ENCODE measurements around the gene PTK7.
"Not testable (repeated sequence)": the region's sequence is repeated elsewhere in the genome, so short reads cannot be mapped to it uniquely, and the experiment has no call there.

DNA sequence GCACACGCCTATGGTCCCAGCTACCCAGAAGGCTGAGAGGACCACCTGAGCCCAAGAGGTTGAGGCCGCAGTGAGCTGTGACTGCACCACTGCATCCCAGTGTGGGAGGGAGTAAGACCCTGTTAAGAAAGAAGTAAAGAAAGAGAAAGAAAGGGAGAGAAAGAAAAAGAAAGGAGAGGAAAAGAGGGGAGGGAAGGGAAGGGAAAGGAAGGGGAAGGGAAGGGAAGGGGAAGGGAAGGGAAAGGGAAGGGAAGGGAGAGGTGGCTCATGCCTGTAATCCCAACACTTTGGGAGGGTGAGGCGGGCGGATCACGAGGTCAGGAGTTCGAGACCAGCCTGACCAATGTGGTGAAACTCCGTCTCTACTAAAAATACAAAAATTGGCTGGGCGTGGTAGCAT, 34.6 kb upstream of the PTK7 start:
- TF ChIP-seq, protein P1, sequence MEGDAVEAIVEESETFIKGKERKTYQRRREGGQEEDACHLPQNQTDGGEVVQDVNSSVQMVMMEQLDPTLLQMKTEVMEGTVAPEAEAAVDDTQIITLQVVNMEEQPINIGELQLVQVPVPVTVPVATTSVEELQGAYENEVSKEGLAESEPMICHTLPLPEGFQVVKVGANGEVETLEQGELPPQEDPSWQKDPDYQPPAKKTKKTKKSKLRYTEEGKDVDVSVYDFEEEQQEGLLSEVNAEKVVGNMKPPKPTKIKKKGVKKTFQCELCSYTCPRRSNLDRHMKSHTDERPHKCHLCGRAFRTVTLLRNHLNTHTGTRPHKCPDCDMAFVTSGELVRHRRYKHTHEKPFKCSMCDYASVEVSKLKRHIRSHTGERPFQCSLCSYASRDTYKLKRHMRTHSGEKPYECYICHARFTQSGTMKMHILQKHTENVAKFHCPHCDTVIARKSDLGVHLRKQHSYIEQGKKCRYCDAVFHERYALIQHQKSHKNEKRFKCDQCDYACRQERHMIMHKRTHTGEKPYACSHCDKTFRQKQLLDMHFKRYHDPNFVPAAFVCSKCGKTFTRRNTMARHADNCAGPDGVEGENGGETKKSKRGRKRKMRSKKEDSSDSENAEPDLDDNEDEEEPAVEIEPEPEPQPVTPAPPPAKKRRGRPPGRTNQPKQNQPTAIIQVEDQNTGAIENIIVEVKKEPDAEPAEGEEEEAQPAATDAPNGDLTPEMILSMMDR (IDR thresholded peaks at IDR 0.05): not testable (repeated sequence)
- TF ChIP-seq EZH2phosphoT487, EZH2 (IDR thresholded peaks at IDR 0.05): not testable (repeated sequence)

All from neural progenitor cell (in vitro differentiated cells).